NCI-H1092 (cell line): ENCODE measurements around the gene PSD.
"Not testable (repeated sequence)": the region's sequence is repeated elsewhere in the genome, so short reads cannot be mapped to it uniquely, and the experiment has no call there.

ENCODE experiments used
- DNase-seq: peaks from one replicate; lab custom pipeline; 2025; lab: John Stamatoyannopoulos, UW

Gene PSD

DNA sequence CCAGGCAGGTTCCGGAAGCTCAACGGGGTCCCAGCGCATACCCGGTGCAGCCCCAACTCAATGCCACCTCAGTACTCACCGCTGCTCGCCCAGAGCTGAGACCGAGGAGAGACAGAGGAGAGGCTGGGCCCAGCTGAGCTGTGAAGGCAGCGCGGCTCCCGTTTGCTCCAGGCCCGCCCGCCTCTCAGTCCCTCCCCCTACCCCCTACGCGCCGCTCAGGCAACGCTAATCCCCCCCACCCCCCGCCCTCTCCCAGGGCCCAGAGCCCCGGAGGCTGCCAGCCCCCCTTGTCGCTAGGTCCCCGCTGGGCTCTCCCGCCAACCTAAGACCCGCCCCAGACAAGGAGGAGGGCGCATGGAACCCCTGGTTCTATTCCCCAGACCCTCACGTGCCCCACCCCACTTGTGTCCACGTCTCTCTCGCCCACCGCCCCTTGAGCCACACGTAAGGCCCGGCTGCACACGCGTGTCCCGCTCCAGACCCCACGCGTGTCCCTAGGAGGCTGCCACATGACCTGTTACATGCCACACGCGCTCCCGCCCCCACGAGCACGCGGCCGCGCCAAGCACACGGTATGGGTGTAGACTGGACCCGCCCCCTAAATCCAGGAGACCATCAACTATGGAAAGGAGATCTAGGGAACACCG lies at the start of gene PSD:
Gene PSD (minus strand): TSS at position 164 of the 647 bp plus-strand sequence. CDS start 1,747 bp downstream, outside the sequence.
- peak; percentile 71 for DNase-seq

DNA sequence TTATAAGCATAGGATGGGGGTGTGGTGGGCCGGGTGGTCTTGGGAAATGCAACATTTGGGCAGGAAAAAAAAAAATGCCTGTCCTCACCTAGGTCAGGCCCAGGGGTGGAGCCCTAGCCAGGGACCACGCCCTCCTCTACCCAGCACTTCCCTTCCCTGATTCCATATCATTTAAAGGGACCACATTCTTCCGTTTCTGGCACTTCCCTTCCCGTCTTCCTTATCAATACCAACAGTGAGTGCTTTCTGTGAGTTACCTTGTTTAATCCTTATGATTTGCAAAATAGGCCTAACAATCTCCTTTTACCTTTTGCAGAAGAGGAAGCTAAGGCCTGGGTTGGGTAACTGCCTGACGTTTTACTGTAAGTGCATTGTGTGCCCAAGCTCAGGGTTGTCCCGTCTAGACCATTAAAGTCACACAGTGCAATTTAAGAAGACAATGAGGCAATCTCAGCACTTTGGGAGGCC lies 49.4 kb upstream of the PSD start:
- no peak for DNase-seq

DNA sequence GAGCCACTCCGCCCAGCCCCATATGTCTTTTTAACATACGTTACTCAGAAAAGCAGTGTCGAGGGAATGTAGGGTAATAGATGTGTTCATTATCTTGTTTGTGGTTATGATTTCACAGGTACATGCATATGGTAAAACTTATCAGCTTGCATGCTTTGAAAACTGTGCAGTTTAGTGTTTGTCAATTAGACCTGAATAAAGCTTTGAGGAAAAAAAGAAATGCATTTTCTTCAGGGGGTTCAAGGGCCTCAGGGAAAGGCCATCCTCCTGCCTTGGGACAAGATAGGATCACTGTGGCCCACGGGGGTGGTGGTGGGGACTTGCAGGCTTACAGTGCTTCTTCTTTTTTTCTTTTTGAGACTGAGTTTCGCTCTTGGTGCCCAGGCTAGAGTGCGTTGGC lies 48.7 kb upstream of the PSD start:
- no peak for DNase-seq

GRCh38 chr10:102465466-102465865 lies 46.9 kb upstream of the PSD start:
- DNase-seq, result no peak

DNA sequence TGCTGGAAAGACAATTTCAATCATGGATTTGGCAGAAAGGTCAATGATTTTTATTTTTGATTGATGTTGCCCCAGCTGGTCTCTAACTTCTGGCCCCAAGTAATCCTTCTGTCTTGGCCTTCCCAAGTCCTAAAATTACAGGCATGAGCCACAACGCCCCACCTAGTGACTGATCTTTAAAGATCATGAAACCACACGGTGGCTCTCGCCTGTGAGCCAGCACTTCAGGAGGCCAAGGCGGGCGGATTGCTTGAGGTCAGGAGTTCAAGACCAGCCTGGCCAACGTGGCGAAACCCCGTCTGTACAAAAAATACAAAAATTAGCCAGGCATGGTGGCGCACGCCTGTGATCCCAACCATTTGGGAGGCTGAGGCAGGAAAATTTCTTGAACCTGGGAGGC lies 45.4 kb upstream of the PSD start:
- no peak for DNase-seq

GRCh38 chr10:102462512-102463054 lies 44.0 kb upstream of the PSD start:
- no peak for DNase-seq

- peak; percentile 85 for DNase-seq
Measured at GRCh38 chr10:102461187-102462054, 42.8 kb upstream of the PSD start.

- no peak for DNase-seq
Measured at GRCh38 chr10:102460836-102461186, 42.2 kb upstream of the PSD start.

- DNase-seq, result no peak
Measured at GRCh38 chr10:102458656-102459055, 40.1 kb upstream of the PSD start.

- no peak for DNase-seq
Measured at GRCh38 chr10:102457591-102458150, 39.1 kb upstream of the PSD start.

GRCh38 chr10:102455893-102456471 lies 37.4 kb upstream of the PSD start:
- DNase-seq, result no peak

GRCh38 chr10:102454662-102455487 lies 36.3 kb upstream of the PSD start:
- not testable (repeated sequence) for DNase-seq

- DNase-seq, result no peak
Measured at GRCh38 chr10:102453502-102453901, 34.9 kb upstream of the PSD start.

DNA sequence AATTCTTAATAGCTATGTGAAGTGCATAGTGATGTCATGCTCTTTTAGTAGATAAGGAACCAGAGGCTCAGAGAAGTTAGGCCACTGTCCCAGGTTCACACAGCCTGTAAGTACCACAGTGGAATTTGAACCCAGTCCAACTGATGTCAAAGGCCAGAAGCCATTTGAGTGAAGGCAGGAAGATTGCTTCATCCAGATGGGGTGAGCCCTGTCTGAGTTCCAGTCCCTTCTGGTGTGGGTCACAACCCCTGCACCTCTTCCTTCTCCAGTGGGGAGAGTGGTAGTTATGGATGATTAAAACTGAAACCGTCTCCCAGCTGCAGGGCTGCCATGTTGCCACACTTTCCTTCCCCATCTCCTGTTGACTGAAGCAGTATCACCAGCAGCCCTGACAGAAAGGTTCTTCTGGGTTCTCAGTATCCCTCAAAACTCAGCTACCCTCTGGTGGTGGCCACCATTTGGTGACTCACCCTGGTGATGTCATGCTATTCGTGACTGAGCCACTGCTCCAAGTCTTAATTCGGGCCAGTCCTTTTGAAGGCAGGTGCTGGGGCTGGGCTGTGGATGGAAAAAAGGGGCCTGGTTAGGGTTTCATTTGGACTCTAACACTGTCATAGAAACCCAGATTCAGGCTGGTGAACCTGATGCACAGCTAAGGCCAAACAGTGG lies 34.2 kb upstream of the PSD start:
- no peak for DNase-seq

- no peak for DNase-seq
Measured at GRCh38 chr10:102451105-102451969, 32.8 kb upstream of the PSD start, which contains the start of gene C10orf95. Gene C10orf95, minus strand, starts transcription at chr10:102451543. Its CDS starts 450 bp downstream, at chr10:102451093.

- DNase-seq, result peak; percentile 60
Measured at GRCh38 chr10:102450374-102451104, 32.0 kb upstream of the PSD start.

DNA sequence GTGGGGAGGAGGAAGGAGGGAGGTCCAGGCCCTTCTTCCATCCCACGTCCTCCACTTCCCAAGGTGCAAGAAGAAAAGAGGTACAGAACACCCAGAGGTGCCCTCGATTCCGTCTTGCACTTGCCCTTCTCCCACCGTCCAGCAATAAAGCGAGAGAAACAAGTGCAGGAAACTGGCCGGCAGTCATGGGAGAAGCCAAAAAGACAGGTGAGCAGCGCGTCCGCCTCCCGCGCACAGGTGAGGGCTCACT lies 31.5 kb upstream of the PSD start:
- DNase-seq, result no peak

DNA sequence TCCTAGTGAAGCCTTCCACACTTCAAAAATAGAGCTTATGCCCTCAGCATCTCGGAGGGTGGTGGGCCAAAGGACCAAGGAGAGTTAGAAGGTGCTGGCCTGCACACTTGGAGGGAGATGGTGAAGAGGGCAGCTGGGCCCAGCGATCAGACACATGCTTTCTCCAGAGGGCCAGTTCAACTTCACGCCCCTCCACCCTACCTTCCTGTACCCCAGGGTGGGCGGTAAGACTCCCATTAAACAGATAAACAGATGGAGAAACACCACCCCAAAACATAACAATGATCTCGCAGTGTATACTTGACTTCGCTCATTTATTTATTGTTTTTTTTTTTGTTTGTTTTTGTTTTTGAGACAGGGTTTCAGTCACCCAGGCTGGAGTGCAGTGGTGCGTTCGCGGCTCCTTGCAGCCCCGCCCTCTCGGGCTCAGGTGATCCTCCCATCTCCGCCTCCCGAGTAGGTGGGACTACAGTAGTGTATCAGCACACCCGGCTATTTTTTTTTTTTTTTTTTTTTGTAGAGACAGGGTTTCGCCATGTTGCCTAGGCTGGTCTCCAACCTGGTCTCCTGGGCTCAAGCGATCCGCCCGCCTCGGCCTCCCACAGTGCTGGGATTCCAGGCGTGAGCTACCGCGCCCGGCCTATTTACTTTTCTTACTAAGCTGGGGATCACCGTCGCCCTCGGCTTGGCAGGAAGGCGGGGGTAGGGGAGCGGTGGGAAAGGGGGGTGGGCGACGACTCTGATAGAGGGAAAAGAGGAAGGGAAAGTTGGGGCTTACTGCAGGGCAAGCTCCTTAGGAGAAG lies 30.9 kb upstream of the PSD start:
- DNase-seq, result peak; percentile 54

- DNase-seq, result no peak
Measured at GRCh38 chr10:102444851-102445250, 26.3 kb upstream of the PSD start.
